Hematopoietic multipotent progenitor cell (in vitro differentiated cells): Measurements from ENCODE around the gene CMTM8. TPM values are rescaled to one million over a fixed set of nuclear protein-coding genes. Genes with fewer than 3 reads are reported as not detected.
A peak's percentile ranks its signal among the peaks of the same experiment; 100 is the strongest.

Source experiments
- DNase-seq, 3 donors: peaks; one replicate each; pipeline ENCODE4 v3.0.0-alpha.2; 2011 to 2015; ENCODE audit warnings: low read depth in 2 of 3, low spot score in 2 of 3
- total RNA-seq: library from RNA; depleted of rRNA; stranded (reverse); fragments of >200 nt; gene quantifications from one replicate; pipeline ENCODE4 v1.2.3, GENCODE V29; 2012

CMTM8 gene
- total RNA-seq, 1 donor: 2.2 TPM

DNA sequence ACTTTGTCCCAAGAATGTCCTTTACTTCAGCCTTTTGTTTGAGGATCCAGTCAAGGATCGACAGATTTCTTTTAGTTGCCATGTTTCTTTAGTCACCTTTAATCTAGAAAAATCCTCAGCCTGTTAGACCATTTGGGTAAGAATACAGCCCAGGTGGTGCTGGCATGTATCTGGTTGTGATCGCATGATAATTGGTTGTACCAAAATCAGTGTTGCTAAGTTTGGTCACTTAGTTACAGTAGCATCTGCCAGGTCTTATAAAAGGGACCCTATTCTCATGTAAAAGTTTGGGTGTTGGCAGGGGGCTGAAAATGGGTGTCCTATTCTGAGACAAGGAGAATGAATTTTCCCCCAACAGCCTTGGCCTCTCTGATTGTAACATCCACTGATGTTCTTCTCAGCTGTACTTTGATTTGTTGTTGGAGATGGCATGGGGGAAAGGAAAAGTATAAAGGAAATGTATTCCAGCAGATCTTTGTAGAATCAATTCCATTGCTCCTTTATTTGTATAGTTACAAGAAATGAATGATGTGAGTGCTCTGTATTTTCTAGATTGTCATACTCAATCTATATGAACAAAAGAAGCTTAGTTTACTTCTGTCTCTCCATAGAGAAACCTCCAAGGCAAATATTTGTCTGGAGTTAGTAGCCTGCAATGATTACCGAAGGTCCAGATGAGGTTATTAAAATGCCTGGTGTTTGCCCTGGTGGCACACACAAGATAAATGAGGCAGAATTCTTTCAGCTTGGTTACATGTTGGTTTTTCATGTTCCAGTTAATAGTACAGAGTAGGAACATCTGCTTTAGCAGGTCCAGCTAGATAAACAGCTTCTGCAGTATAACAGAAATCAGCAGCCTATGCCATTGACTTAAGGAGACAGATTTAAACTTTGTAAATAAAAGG, 65.7 kb downstream of the CMTM8 start:
- no peak for DNase-seq

DNA sequence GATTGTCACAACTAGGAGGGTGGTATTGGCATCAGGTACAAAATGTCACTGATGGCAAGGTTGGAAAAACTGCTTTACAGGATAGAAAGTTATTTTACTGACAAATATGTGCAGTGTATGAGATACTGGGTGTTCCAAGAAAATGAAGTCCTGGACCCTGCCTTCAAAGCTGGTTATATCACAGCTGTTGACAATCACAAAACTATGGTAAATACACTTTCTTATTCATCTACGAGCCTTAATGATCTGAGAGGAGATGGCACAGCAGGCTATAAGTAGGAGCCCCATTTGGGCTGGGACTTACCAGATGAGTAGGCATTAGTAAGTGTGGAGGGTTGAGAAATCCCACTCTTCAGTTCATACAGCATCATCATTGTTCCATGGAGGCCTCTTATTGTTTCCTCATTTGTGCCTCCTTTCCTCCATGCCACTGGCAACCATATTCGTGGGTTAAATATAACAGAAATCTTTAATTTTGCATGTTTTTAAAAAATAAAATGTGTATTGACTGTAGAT, 66.9 kb downstream of the CMTM8 start:
- DNase-seq: no peak

- DNase-seq: no peak
Observed at GRCh38 chr3:32306072-32306471, 67.6 kb downstream of the CMTM8 start.

DNA sequence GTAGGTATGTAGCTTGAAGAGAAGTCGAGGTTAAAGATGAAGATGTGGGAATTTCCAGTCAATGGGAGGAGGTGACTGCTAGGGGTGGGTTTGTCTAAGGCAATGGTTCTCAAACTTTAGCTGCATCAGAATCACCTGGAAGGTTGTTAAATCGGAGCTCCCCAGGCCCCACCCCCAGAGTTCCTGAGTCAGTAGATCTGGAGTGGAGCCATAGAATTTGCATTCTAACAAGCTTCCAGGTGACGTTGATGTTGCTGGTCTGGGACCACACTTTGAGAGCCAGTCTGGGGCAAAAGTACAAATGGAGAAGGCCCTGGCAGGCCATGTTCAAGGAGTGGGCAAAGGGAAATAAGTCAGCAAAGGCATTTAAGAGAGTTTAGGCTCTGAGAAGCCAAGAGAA, 69.1 kb downstream of the CMTM8 start:
- no peak for DNase-seq

DNA sequence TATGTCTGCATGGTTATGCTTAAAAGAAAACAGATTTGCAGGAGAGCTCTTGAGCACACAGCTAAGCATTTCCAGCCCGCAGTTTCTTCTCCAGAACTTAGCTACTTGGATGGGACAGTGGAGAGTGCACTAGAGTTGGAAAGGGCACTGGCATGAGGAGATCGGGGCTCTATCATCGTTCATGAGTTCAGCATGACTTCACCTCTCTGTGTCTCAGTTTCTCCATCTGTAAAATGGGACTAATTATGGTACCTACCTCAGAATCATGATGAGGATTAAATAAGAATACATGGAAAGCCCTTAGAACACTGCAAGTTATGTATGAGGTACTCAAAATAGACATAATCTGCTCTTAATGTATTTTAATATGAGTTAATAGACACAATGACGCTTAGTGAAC, 69.9 kb downstream of the CMTM8 start:
- no peak for DNase-seq

GRCh38 chr3:32309654-32310242, 71.3 kb downstream of the CMTM8 start:
- peak in 1 of 3 donors; percentile 32 for DNase-seq

GRCh38 chr3:32310336-32310735, 71.9 kb downstream of the CMTM8 start:
- DNase-seq: no peak

DNA sequence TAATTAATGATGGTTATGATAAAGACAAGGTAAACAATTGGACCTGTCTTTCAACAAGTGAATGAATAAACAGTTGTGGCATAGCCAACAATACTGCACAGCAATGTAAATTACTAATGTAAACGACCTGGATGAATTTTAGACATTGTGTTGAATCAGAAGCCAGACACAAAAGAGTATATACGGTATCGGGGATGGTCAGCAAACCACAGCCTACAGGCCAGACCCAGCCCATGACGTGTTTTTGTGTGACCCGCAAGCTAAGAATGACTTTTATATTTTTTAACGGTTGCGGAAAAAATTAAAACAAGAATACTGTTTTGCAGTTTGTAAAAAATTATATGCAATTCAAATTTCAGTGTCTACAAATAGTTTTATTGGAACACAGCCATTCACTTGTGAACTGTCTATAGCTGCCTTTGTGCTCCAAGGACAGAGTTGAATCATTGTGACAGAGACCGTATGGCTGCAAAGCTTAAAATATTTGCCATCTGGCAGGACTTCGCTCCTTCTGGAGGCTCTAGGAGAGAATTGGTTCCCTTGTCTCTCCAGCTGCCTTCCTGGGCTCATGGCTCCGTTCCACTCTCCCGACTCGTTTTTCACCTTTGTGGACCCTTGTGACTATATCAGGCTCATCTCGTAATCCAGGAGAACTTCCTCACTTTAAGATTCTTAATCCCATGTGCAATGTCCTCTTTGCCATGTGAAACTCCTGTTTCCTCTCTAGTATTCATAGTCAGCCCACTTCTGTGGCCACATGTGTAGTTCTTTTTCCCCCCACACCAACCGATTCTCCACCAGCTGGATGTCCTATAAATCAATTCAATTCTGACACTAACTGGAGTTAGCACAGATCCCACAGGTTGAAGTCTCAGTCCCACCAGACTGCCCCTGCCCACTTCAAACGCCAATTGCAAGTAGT, 72.7 kb downstream of the CMTM8 start:
- DNase-seq: no peak

DNA sequence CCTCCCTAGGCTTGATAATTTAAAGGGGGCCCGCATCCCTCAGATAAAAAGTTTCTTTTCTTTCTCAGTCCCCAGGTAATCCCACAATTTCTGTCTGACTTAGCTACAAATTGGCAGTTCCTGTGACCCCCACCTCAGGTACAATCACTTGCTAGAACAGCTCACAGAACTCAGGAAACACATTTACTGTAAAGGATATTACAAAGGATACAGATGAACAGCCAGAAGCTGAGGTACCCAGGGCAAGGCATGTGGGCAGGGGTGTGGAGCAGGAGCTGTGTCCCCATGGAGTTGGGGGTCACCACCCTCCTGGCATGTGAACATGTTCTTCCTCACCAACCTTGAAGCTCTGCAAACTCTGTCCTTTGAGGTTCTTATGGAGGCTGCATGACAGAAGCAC, 73.8 kb downstream of the CMTM8 start:
- peak in 1 of 3 donors; percentile 73 for DNase-seq

GRCh38 chr3:32313169-32313568, 74.7 kb downstream of the CMTM8 start:
- no peak for DNase-seq

DNA sequence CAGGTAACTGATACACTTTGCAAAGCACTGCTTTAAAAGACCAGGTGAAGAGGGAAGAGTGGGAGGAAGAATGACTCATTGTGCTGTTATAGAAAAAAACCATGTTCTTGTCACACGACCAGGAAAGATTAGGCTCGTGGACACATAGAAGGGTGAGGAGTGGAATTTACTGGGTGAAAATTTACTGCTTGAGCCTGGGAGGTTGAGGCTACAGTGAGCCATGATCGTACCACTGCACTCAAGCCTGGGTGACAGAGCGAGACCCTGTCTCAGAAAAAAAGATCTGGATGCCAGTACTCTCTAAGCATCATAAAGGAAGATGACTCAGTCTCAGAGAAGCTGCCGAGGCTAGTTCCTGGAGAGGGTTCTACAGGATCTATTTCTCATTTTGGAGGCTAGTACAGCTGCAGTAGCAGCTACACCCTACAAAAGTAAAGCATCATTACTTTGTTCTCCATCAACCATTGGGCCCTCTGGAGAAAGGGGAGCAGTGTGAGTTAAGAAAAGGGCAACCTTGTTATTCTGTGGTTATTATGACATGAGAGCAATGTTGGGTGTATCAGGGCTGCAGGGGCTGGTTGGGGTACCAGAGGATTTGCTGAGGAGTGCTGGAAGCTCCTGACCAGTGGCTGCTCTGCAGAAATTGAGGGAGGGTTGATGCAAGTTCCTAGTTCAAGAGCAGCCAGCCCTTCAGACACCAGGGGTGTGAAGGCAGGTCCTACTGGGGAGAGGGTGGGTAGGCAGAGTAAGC, 75.4 kb downstream of the CMTM8 start:
- DNase-seq: no peak

DNA sequence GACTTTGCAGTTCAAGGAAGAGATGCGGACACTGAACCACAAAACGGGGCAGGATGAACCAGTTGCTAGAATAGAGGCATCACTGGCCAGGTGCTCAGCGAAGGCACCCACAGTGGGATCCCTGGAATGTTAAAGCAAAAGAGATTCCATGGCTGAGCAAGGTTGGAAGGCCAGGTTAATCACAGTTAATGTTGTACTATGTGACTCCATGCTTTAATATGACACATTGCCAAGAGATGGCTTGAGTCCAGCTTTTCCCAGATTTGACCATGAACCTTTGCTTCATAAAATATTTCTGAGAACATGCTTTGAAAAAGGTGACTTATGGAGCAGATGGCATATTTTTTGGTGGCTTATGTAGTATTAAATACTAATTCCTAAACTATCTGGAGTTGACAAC, 77.0 kb downstream of the CMTM8 start:
- no peak for DNase-seq

DNA sequence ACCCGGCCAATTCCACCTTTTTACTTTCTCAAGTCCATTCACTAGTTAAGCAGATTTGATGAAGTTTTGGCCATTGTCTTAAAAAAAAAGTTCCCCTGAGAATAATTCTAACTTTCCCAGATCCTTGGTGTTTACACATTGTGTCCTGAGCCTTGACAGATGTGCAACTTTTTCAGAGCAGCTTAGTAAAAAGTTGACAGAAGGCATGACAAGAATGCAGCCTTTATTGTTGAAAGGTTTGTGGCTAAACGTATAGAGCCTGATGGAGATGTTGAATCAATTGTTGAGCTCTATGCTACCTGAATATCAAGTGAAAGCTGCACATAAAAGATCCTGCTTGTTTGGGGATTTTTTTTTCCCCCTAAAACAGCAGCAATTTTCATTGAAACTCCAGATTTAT, 77.8 kb downstream of the CMTM8 start:
- DNase-seq: no peak

DNA sequence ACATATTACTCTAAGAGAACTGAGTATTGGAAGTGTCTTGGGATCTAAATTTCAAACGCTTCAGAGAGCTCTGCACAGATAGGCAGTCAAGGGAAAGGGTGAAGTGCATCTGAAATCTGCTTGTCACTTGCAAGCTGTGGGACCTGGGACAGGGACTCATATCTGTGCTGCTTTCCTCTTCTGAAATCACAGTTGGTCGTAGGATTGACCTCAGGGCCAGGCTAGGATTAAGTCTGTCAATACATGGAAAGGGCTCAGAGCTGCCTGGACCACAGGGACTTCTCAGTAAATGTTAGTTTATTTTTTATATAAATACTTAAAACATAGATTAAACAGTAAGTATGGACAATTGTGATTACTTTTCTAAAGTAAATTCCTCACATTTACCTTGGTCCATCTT, 78.5 kb downstream of the CMTM8 start:
- no peak for DNase-seq

- DNase-seq: no peak
Observed at GRCh38 chr3:32319607-32320006, 81.1 kb downstream of the CMTM8 start.

- no peak for DNase-seq
Observed at GRCh38 chr3:32320080-32320479, 81.6 kb downstream of the CMTM8 start.

GRCh38 chr3:32321095-32321790, 82.8 kb downstream of the CMTM8 start:
- peak in 1 of 3 donors; percentile 72 for DNase-seq

GRCh38 chr3:32322311-32322710, 83.8 kb downstream of the CMTM8 start:
- DNase-seq: no peak

DNA sequence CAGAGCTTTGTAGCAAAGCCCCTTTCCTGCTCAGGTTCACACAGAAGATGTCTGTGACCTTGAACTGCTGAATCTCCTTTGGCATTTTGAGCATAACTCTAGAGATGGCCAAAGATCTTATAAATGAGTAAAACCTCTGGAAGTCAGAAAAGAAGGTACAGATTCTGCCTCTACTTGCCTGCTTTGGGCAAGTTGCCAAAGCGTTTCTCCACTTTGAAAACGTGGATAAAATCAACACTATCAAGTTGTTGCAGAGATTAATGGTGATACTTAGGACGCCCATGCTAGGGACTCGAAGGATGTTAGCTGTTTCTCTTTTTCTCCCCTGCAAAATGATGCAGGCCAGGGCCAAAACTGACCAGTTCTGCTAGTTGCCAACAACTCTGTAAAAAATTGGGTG, 85.1 kb downstream of the CMTM8 start:
- DNase-seq: no peak

- DNase-seq: no peak
Observed at GRCh38 chr3:32325201-32325600, 86.7 kb downstream of the CMTM8 start.
